B cell (primary cell): Measurements from ENCODE around the gene TJP2. TPM values are rescaled to one million over a fixed set of nuclear protein-coding genes. Genes with fewer than 3 reads are reported as not detected.

ENCODE experiments used
- ATAC-seq: fragments of 200-7000 bp; cut with Tn5 transposase; one replicate; pipeline ENCODE4 v1.10.0; 2021; ENCODE audit warnings: low read depth, mild to moderate bottlenecking, moderate number of reproducible peaks, moderate library complexity
- CTCF ChIA-PET: fragments of 350-600 bp; sonication (Branson Sonifier 250); formaldehyde crosslinking; loops from one replicate; lab custom pipeline; 2021; ENCODE audit warnings: antibody characterized with exemption, inconsistent platforms; lab: Charles Lee
- POLR2A ChIA-PET: fragments of 350-600 bp; sonication (Branson Sonifier 250); formaldehyde crosslinking; loops from one replicate; lab custom pipeline; 2021; ENCODE audit warnings: antibody characterized with exemption; lab: Charles Lee
- DNase-seq: peaks from one replicate; pipeline ENCODE4 v3.0.0; 2013
- H2AFZ ChIP-seq: 2 replicates; pipeline ENCODE4 v1.6.1; 2012; ENCODE audit warnings: mild to moderate bottlenecking, low read depth, low read length; ENCODE audit not compliant: insufficient read depth, poor library complexity, severe bottlenecking
- H3K27ac ChIP-seq, 2 donors: 1 replicate in 1 of 2; 2 replicates in 1 of 2; pipeline ENCODE4 v1.5.1; 2012 to 2013; ENCODE audit warnings: low read length in 2 of 2, mild to moderate bottlenecking in 2 of 2, moderate library complexity in 1 of 2
- H3K27me3 ChIP-seq, 4 experiments: fragments of 200-600 bp in 1 of 4; sonication (generic) in 1 of 4; replicated peaks in 1 of 4; 1 replicate in 2 of 4; 2 replicates in 2 of 4; pipeline versions ENCODE4 v1.6.1 to v1.7.0; 2013 to 2016; ENCODE audit warnings: low read length in 3 of 4, mild to moderate bottlenecking in 2 of 4, mixed read lengths in 1 of 4, moderate library complexity in 1 of 4; ENCODE audit not compliant: insufficient read depth in 4 of 4, control insufficient read depth in 3 of 4; ENCODE audit errors: control extremely low read depth in 1 of 4
- H3K36me3 ChIP-seq, 2 experiments: replicated peaks in 1 of 2; 1 replicate in 1 of 2; 2 replicates in 1 of 2; pipeline versions ENCODE4 v1.6.1 to v1.7.1; 2013; ENCODE audit warnings: low read length in 1 of 2; ENCODE audit not compliant: insufficient read depth in 2 of 2, control insufficient read depth in 1 of 2; ENCODE audit errors: control extremely low read depth in 1 of 2, extremely low read depth in 1 of 2
- H3K4me1 ChIP-seq, 2 donors: fragments of 200-600 bp in 1 of 2; sonication (generic) in 1 of 2; 1 replicate in 1 of 2; 2 replicates in 1 of 2; pipeline versions ENCODE4 v1.5.1 to v1.6.1; 2013 to 2017; ENCODE audit warnings: low read length in 2 of 2; ENCODE audit not compliant: control insufficient read depth in 2 of 2, insufficient read depth in 2 of 2
- H3K4me2 ChIP-seq: replicated peaks from 2 replicates; pipeline ENCODE3; 2012; ENCODE audit warnings: mild to moderate bottlenecking, low read depth, low read length; ENCODE audit not compliant: poor library complexity, severe bottlenecking
- H3K4me3 ChIP-seq, 5 experiments: fragments of 200-600 bp in 1 of 5; sonication (generic) in 1 of 5; 1 replicate in 3 of 5; 2 replicates in 2 of 5; pipeline versions ENCODE4 v1.5.1 to v1.7.0; 2011 to 2016; ENCODE audit warnings: low read length in 4 of 5, mild to moderate bottlenecking in 4 of 5, low read depth in 2 of 5, control low read depth in 1 of 5, moderate library complexity in 1 of 5; ENCODE audit not compliant: insufficient read depth in 1 of 5; ENCODE audit errors: control extremely low read depth in 1 of 5, extremely low read depth in 1 of 5
- H3K79me2 ChIP-seq: fragments of 200-600 bp; sonication (generic); one replicate; pipeline ENCODE4 v1.6.0; 2016; ENCODE audit warnings: low read length; ENCODE audit not compliant: control insufficient read depth, insufficient read depth
- H3K9ac ChIP-seq: fragments of 200-600 bp; sonication (generic); 2 replicates; pipeline ENCODE4 v1.6.1; 2017; ENCODE audit warnings: mild to moderate bottlenecking, low read length, moderate library complexity
- H3K9me3 ChIP-seq, 3 donors: one replicate each; pipeline versions ENCODE4 v1.6.1 to v1.7.1; 2013; ENCODE audit warnings: low read length in 2 of 3; ENCODE audit not compliant: control insufficient read depth in 2 of 3, insufficient read depth in 1 of 3; ENCODE audit errors: control extremely low read depth in 1 of 3
- H4K20me1 ChIP-seq: 2 replicates; pipeline ENCODE4 v1.6.0; 2012; ENCODE audit warnings: mild to moderate bottlenecking, low read length; ENCODE audit not compliant: insufficient read depth, control insufficient read depth, poor library complexity, severe bottlenecking
- H3K27ac Mint-ChIP-seq: one replicate; pipeline ENCODE4 v1.8.0; 2021; ENCODE audit warnings: mixed read lengths
- H3K27me3 Mint-ChIP-seq: one replicate; pipeline ENCODE4 v1.8.0; 2021; ENCODE audit warnings: mixed read lengths
- H3K4me1 Mint-ChIP-seq: one replicate; pipeline ENCODE4 v1.8.0; 2021; ENCODE audit warnings: mixed read lengths
- H3K4me3 Mint-ChIP-seq: one replicate; pipeline ENCODE4 v1.8.0; 2021; ENCODE audit warnings: mixed read lengths
- H3K9me3 Mint-ChIP-seq: one replicate; pipeline ENCODE4 v1.8.0; 2022; ENCODE audit warnings: mixed read lengths; ENCODE audit not compliant: insufficient read depth
- CTCF ChIP-seq: fragments of 200-600 bp; IDR thresholded peaks from one replicate; pipeline ENCODE4 v1.8.0; 2022; ENCODE audit warnings: antibody characterized with exemption, mild to moderate bottlenecking
- EZH2 ChIP-seq: IDR thresholded peaks from 2 replicates; pipeline ENCODE4 v1.6.1; 2012; ENCODE audit warnings: borderline replicate concordance, low read depth, mild to moderate bottlenecking, moderate library complexity, low read length; ENCODE audit not compliant: insufficient read depth, poor library complexity, severe bottlenecking
- WGBS: methylation state at CpG from one replicate; pipeline ENCODE4 v1.1.5; 2013; ENCODE audit warnings: missing lambda C conversion rate; ENCODE audit not compliant: insufficient coverage; 5-methylcytosine and 5-hydroxymethylcytosine counted together
- intact Hi-C: fragments of 100-400 bp; cut with micrococcal nuclease; formaldehyde crosslinking; loops from one replicate; pipeline ENCODE4 v1.10.0; 2022
- polyA plus RNA-seq: library from polyadenylated mRNA; depleted of rRNA; stranded (reverse); fragments of >200 nt; gene quantifications from 2 replicates; pipeline ENCODE4 v1.2.3, GENCODE V29; 2012
- total RNA-seq, 2 donors: library from RNA; stranded (reverse); fragments of 120-200 nt in 1 of 2; gene quantifications; 1 replicate in 1 of 2; 2 replicates in 1 of 2; pipeline versions ENCODE4 v1.2.3 to v1.2.4, GENCODE V29; 2013 to 2022

The TJP2 gene
- total and polyA plus RNA-seq, 2 donors (not counting 1 experiment from before 2014, with no cell fraction given) = 1.2 to 2.3 TPM

- Histone ChIP-seq H3K9ac (no peak overlapping the region), H3K9me3 (peaks cover 0 to 5% (median 0%) of the 10 kb centered on the region in 3 donors), H3K36me3 (no peaks in the 10 kb centered on the region), H3K27me3 (no peaks in the 10 kb centered on the region), H3K4me1 (peaks cover 4 to 6% of the 10 kb centered on the region in 2 donors), H3K4me3 (no peak overlapping the region), H3K4me2 (no peak overlapping the region), H3K79me2 (no peaks in the 10 kb centered on the region), H3K27ac (no peak overlapping the region), H4K20me1 (no peaks in the 10 kb centered on the region), H2AFZ (no peak overlapping the region)
- Mint-ChIP-seq H3K4me3 (no peak overlapping the region), H3K4me1 (peaks cover 5% of the 10 kb centered on the region), H3K9me3 (no peaks in the 10 kb centered on the region), H3K27me3 (peaks cover under 1% of the 10 kb centered on the region), H3K27ac (no peak overlapping the region)
- ChIA-PET CTCF (no interaction called here), POLR2A (no interaction called here)
- no peak for DNase-seq
- WGBS = 98% methylated on average over 5 of the region's 6 CpGs
- TF ChIP-seq EZH2 (no peak), CTCF (no peak)
- ATAC-seq = no peak
- intact Hi-C loops = no loop called here
These were observed 8.5 kb upstream of the TJP2 start for GRCh38 chr9:69165581-69165980.

- Mint-ChIP-seq H3K4me1 (peaks cover 13% of the 10 kb centered on the region), H3K27me3 (peaks cover 26% of the 10 kb centered on the region), H3K4me3 (peak overlapping the region; percentile 86), H3K27ac (no peak overlapping the region), H3K9me3 (no peaks in the 10 kb centered on the region)
- H3K36me3 ChIP-seq = no peaks in the 10 kb centered on the region
- 3% methylated on average over 6 of the region's 13 CpGs for WGBS
- no peak overlapping the region for H3K27ac ChIP-seq
- peaks cover 11% of the 10 kb centered on the region in 2 donors for H3K4me1 ChIP-seq
- no peaks in the 10 kb centered on the region for H4K20me1 ChIP-seq
- peak overlapping the region; percentile 75 for H3K4me2 ChIP-seq
- peak overlapping the region in 4 of 5 experiments; percentile 14 to 65 (median 46) for H3K4me3 ChIP-seq
- H3K9ac ChIP-seq = peak overlapping the region; percentile 60
- TF ChIP-seq EZH2 (no peak), CTCF (no peak)
- no peaks in the 10 kb centered on the region for H3K9me3 ChIP-seq
- ChIA-PET CTCF (interaction anchor here (1.2 to 1.5 kb wide), 5 partner anchors 9 to 133 kb away, joined by 3 to 4 read pairs (median 4); partner anchors contain the start of gene FXN), POLR2A (interaction anchor here (0.7 kb wide), 1 partner anchor 38 kb away, joined by 5 read pairs; no protein-coding TSS in a partner anchor)
- H2AFZ ChIP-seq = peak overlapping the region; percentile 82
- intact Hi-C loops = no loop called here
- ATAC-seq (peak; percentile 63), DNase-seq (peak; percentile 52)
- no peaks in the 10 kb centered on the region for H3K79me2 ChIP-seq
- peaks cover 0 to 22% (median 13%) of the 10 kb centered on the region in 4 experiments for H3K27me3 ChIP-seq
These were observed 5.3 kb upstream of the TJP2 start for GRCh38 chr9:69168709-69169217.
